ENCODE results near the gene MID1IP1.

The MID1IP1 gene

GRCh38 chrX:38800981-38801845 lies at the start of gene MID1IP1:
TSS of gene MID1IP1 (plus strand) at chrX:38801459. CDS start at chrX:38804947, 3,488 bp downstream.
- peak; percentile 83 for DNase-seq (ENCODE audit: low spot score)

GRCh38 chrX:38754102-38754790 lies 47.0 kb upstream of the MID1IP1 start:
- peak; percentile 41 for DNase-seq (ENCODE audit: low spot score)

GRCh38 chrX:38754818-38755718 lies 46.2 kb upstream of the MID1IP1 start:
- no peak for DNase-seq (ENCODE audit: low spot score)

GRCh38 chrX:38760883-38761282 lies 40.4 kb upstream of the MID1IP1 start:
- no peak for DNase-seq (ENCODE audit: low spot score)

- DNase-seq (ENCODE audit: low spot score) = peak; percentile 14
Measured at GRCh38 chrX:38768079-38768478, 33.2 kb upstream of the MID1IP1 start.

- no peak for DNase-seq (ENCODE audit: low spot score)
Measured at GRCh38 chrX:38770152-38770551, 31.1 kb upstream of the MID1IP1 start.

- DNase-seq (ENCODE audit: low spot score) = no peak
Measured at GRCh38 chrX:38774249-38774648, 27.0 kb upstream of the MID1IP1 start.

GRCh38 chrX:38796946-38797345 lies 4.3 kb upstream of the MID1IP1 start:
- DNase-seq (ENCODE audit: low spot score) = no peak

GRCh38 chrX:38798956-38799355 lies 2.3 kb upstream of the MID1IP1 start:
- DNase-seq (ENCODE audit: low spot score) = no peak

GRCh38 chrX:38799995-38800580 lies 1.2 kb upstream of the MID1IP1 start:
- no peak for DNase-seq (ENCODE audit: low spot score)

GRCh38 chrX:38803243-38803587 lies 2.0 kb downstream of the MID1IP1 start:
- DNase-seq (ENCODE audit: low spot score) = no peak

GRCh38 chrX:38803588-38804431 lies 2.6 kb downstream of the MID1IP1 start:
- DNase-seq (ENCODE audit: low spot score) = peak; percentile 82

GRCh38 chrX:38804432-38804681 lies 3.1 kb downstream of the MID1IP1 start:
- DNase-seq (ENCODE audit: low spot score) = no peak

- peak; percentile 38 for DNase-seq (ENCODE audit: low spot score)
Measured at GRCh38 chrX:38804682-38805431, 3.6 kb downstream of the MID1IP1 start.

- DNase-seq (ENCODE audit: low spot score) = peak; percentile 62
Measured at GRCh38 chrX:38805432-38806389, 4.5 kb downstream of the MID1IP1 start.

GRCh38 chrX:38806875-38807621 lies 5.8 kb downstream of the MID1IP1 start:
- no peak for DNase-seq (ENCODE audit: low spot score)

- no peak for DNase-seq (ENCODE audit: low spot score)
Measured at GRCh38 chrX:38807873-38808272, 6.6 kb downstream of the MID1IP1 start.

GRCh38 chrX:38811515-38812243 lies 10.4 kb downstream of the MID1IP1 start:
- DNase-seq (ENCODE audit: low spot score) = no peak
